PC-3 (cell line): ENCODE results near the gene PLCB2. TPM values are rescaled to one million over a fixed set of nuclear protein-coding genes. Genes with fewer than 3 reads are reported as not detected.

Experiments used
- ATAC-seq: fragments of 200-7000 bp; cut with Tn5 transposase; 2 replicates; pipeline ENCODE4 v1.9.1; 2020; ENCODE audit warnings: mild to moderate bottlenecking, moderate library complexity
- BruUV-seq: library from RNA; stranded (reverse); fragments of 400-500 nt; replicated peaks from 2 replicates; lab custom pipeline; 2021; lab: Mats Ljungman, UMichigan
- CTCF ChIA-PET: fragments of 300-600 bp; sonication (Branson Sonifier 250); formaldehyde crosslinking; loops from one replicate; lab custom pipeline; 2022; ENCODE audit warnings: antibody characterized with exemption; lab: Charles Lee
- POLR2A ChIA-PET: fragments of 300-600 bp; sonication (Branson Sonifier 250); formaldehyde crosslinking; loops from one replicate; lab custom pipeline; 2022; ENCODE audit warnings: antibody characterized with exemption; ENCODE audit not compliant: unreplicated experiment; lab: Charles Lee
- DNase-seq: peaks from one replicate; pipeline ENCODE4 v3.0.0-alpha.2; 2015
- H2AFZ ChIP-seq: fragments of 300-600 bp; sonication (generic); 2 replicates; pipeline ENCODE4 v1.6.0; 2016; ENCODE audit warnings: antibody characterized with exemption, low read length
- H3F3A ChIP-seq: fragments of 300-600 bp; sonication (generic); one replicate; pipeline ENCODE4 v1.6.0; 2017; ENCODE audit warnings: antibody characterized with exemption, low read length, control low read depth, mild to moderate bottlenecking; ENCODE audit not compliant: unreplicated experiment
- H3K27ac ChIP-seq: fragments of 300-600 bp; sonication (generic); 2 replicates; pipeline ENCODE4 v1.5.1; 2016; ENCODE audit warnings: mild to moderate bottlenecking, low read length
- H3K27me3 ChIP-seq: fragments of 300-600 bp; sonication (generic); 2 replicates; pipeline ENCODE4 v1.6.1; 2016; ENCODE audit warnings: low read length, mixed read lengths
- H3K36me3 ChIP-seq: fragments of 300-600 bp; sonication (generic); 2 replicates; pipeline ENCODE4 v1.6.1; 2016; ENCODE audit warnings: low read depth, mixed run types, low read length, mixed read lengths
- H3K4me1 ChIP-seq: fragments of 300-600 bp; sonication (generic); 2 replicates; pipeline ENCODE4 v1.5.1; 2016; ENCODE audit warnings: low read length; ENCODE audit not compliant: insufficient read depth
- H3K4me2 ChIP-seq: fragments of 300-600 bp; sonication (generic); 2 replicates; pipeline ENCODE4 v1.6.0; 2016; ENCODE audit warnings: low read length
- H3K4me3 ChIP-seq: fragments of 300-600 bp; sonication (generic); 2 replicates; pipeline ENCODE4 v1.5.1; 2016; ENCODE audit warnings: mild to moderate bottlenecking, low read length, mixed read lengths
- H3K79me2 ChIP-seq: fragments of 300-600 bp; sonication (generic); 2 replicates; pipeline ENCODE4 v1.6.1; 2017; ENCODE audit warnings: low read length, mixed read lengths
- H3K9ac ChIP-seq: fragments of 300-600 bp; sonication (generic); 2 replicates; pipeline ENCODE4 v1.6.0; 2016; ENCODE audit warnings: mild to moderate bottlenecking, low read length
- H3K9me2 ChIP-seq: fragments of 300-600 bp; sonication (generic); replicated peaks from 2 replicates; pipeline ENCODE4 v1.6.1; 2016; ENCODE audit warnings: mixed run types, low read length, mixed read lengths
- H3K9me3 ChIP-seq: fragments of 300-600 bp; sonication (generic); 2 replicates; pipeline ENCODE4 v1.6.1; 2016; ENCODE audit warnings: low read length, mixed read lengths
- H4K20me1 ChIP-seq: fragments of 300-600 bp; sonication (generic); 2 replicates; pipeline ENCODE4 v1.6.1; 2016; ENCODE audit warnings: low read length, mixed read lengths
- EZH2 ChIP-seq: fragments of 300-600 bp; sonication (generic); IDR thresholded peaks from one replicate; pipeline ENCODE4 v1.6.1; 2017; ENCODE audit warnings: antibody characterized with exemption, mild to moderate bottlenecking, low read length; ENCODE audit not compliant: unreplicated experiment
- EZH2phosphoT487 ChIP-seq: fragments of 300-600 bp; sonication (generic); IDR thresholded peaks from 2 replicates; pipeline ENCODE4 v1.6.1; 2018; ENCODE audit warnings: mild to moderate bottlenecking, antibody characterized with exemption, low read length, borderline replicate concordance
- intact Hi-C: fragments of 100-400 bp; cut with micrococcal nuclease; formaldehyde crosslinking; loops from 2 replicates; pipeline ENCODE4 v1.9.0; 2023
- total RNA-seq: library from RNA; depleted of rRNA; stranded (reverse); fragments of >200 nt; gene quantifications from 2 replicates; pipeline ENCODE4 v1.2.3, GENCODE V29; 2014
- TF ChIP-seq, protein P1 (sequence below): fragments of 300-600 bp; sonication (generic); conservative IDR thresholded peaks from 2 replicates; pipeline ENCODE4 v1.5.1; 2017; ENCODE audit warnings: antibody characterized with exemption, low read depth, mild to moderate bottlenecking, low read length

Gene PLCB2
- total RNA-seq, 1 experiment from 2014 or later = 3.2 TPM

GRCh38 chr15:40259021-40259420 lies 48.7 kb downstream of the PLCB2 start:
- ATAC-seq (no peak), DNase-seq (no peak)
- H3K36me3 ChIP-seq = no peaks in the 10 kb centered on the region
- no peak for TF ChIP-seq EZH2phosphoT487
- TF ChIP-seq, protein P1, sequence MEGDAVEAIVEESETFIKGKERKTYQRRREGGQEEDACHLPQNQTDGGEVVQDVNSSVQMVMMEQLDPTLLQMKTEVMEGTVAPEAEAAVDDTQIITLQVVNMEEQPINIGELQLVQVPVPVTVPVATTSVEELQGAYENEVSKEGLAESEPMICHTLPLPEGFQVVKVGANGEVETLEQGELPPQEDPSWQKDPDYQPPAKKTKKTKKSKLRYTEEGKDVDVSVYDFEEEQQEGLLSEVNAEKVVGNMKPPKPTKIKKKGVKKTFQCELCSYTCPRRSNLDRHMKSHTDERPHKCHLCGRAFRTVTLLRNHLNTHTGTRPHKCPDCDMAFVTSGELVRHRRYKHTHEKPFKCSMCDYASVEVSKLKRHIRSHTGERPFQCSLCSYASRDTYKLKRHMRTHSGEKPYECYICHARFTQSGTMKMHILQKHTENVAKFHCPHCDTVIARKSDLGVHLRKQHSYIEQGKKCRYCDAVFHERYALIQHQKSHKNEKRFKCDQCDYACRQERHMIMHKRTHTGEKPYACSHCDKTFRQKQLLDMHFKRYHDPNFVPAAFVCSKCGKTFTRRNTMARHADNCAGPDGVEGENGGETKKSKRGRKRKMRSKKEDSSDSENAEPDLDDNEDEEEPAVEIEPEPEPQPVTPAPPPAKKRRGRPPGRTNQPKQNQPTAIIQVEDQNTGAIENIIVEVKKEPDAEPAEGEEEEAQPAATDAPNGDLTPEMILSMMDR = no peak
- TF ChIP-seq EZH2 = no peak
- H3K4me2 ChIP-seq = no peak overlapping the region
- H4K20me1 ChIP-seq = no peaks in the 10 kb centered on the region
- H3F3A ChIP-seq = no peaks in the 10 kb centered on the region
- H3K27me3 ChIP-seq = no peaks in the 10 kb centered on the region
- no peak overlapping the region for H3K27ac ChIP-seq
- no peaks in the 10 kb centered on the region for H3K9me3 ChIP-seq
- peaks cover 4% of the 10 kb centered on the region; the same call in 1 of the 2 replicates for H3K4me1 ChIP-seq
- ChIA-PET CTCF (no interaction called here), POLR2A (no interaction called here)
- intact Hi-C loops = no loop called here
- H3K9me2 ChIP-seq = no peaks in the 10 kb centered on the region
- H3K79me2 ChIP-seq = peaks cover 9% of the 10 kb centered on the region; the same call in 1 of the 2 replicates
- H3K9ac ChIP-seq = no peak overlapping the region
- no TSS peak for BruUV-seq
- H3K4me3 ChIP-seq = no peak overlapping the region
- H2AFZ ChIP-seq = no peak overlapping the region

GRCh38 chr15:40258544-40258943 lies 49.2 kb downstream of the PLCB2 start:
- no peak overlapping the region for H2AFZ ChIP-seq

More at GRCh38 chr15:40258544-40258943, 49.2 kb downstream of the PLCB2 start:
- Histone ChIP-seq H3K9me3 (no peaks in the 10 kb centered on the region), H3K9me2 (no peaks in the 10 kb centered on the region), H3K36me3 (no peaks in the 10 kb centered on the region), H3K27ac (no peak overlapping the region), H3K79me2 (peaks cover 14% of the 10 kb centered on the region), H4K20me1 (no peaks in the 10 kb centered on the region), H3K4me3 (no peak overlapping the region), H3K4me1 (peaks cover 9% of the 10 kb centered on the region; the same call in 1 of the 2 replicates), H3K4me2 (no peak overlapping the region), H3F3A (no peaks in the 10 kb centered on the region), H3K27me3 (no peaks in the 10 kb centered on the region), H3K9ac (no peak overlapping the region)
- POLR2A ChIA-PET = no interaction called here
- no TSS peak for BruUV-seq
- TF ChIP-seq EZH2phosphoT487 (no peak), EZH2 (no peak)
- TF ChIP-seq, protein P1 = no peak
- CTCF ChIA-PET = no interaction called here
- DNase-seq = no peak
- intact Hi-C loops = no loop called here
- no peak for ATAC-seq
